HT1080 (cell line): ENCODE measurements around the gene LPAR4. TPM values are rescaled to one million over a fixed set of nuclear protein-coding genes. Genes with fewer than 3 reads are reported as not detected.
"Not testable (repeated sequence)": the region's sequence is repeated elsewhere in the genome, so short reads cannot be mapped to it uniquely, and the experiment has no call there.

Experiments used
- DNase-seq: peaks from one replicate; pipeline ENCODE4 v3.0.0-alpha.2; 2015; ENCODE audit warnings: low read depth
- polyA plus RNA-seq, 2 experiments: library from polyadenylated mRNA; depleted of rRNA; stranded (reverse); fragments of >200 nt; gene quantifications; 2 replicates each; pipeline ENCODE4 v1.2.3, GENCODE V29; 2015
- total RNA-seq: library from RNA; depleted of rRNA; stranded (reverse); fragments of >200 nt; shearing (Covaris generic); gene quantifications from 2 replicates; pipeline ENCODE4 v1.2.3, GENCODE V29; 2014; rRNA removed

Gene LPAR4
- 0.40 TPM in 1 of 2 replicates, not detected in the other for total RNA-seq
- 0.10 TPM in 1 of 2 replicates, not detected in the other for polyA plus RNA-seq (2015; cell fraction: cytosol; rRNA removed)
- 0.18 TPM in 1 of 2 replicates, not detected in the other for polyA plus RNA-seq (2015; cell fraction: nucleus; rRNA removed)

- no peak for DNase-seq
Measured at GRCh38 chrX:78747489-78747888, at the start of gene LPAR4. Gene LPAR4 (plus strand): TSS chrX:78747720. CDS start chrX:78754870, 7,150 bp downstream.

GRCh38 chrX:78706071-78706470 lies 41.4 kb upstream of the LPAR4 start:
- DNase-seq: no peak

GRCh38 chrX:78708262-78708661 lies 39.3 kb upstream of the LPAR4 start:
- DNase-seq: peak; percentile 27

GRCh38 chrX:78708816-78709215 lies 38.7 kb upstream of the LPAR4 start:
- no peak for DNase-seq

GRCh38 chrX:78710171-78710570 lies 37.3 kb upstream of the LPAR4 start:
- no peak for DNase-seq

- DNase-seq: no peak
Measured at GRCh38 chrX:78712336-78712735, 35.2 kb upstream of the LPAR4 start.

- DNase-seq: no peak
Measured at GRCh38 chrX:78725287-78725686, 22.2 kb upstream of the LPAR4 start.

- DNase-seq: no peak
Measured at GRCh38 chrX:78746496-78746895, 1.0 kb upstream of the LPAR4 start.

- no peak for DNase-seq
Measured at GRCh38 chrX:78747971-78748370, 451 bp downstream of the LPAR4 start.

GRCh38 chrX:78748846-78749245 lies 1.3 kb downstream of the LPAR4 start:
- no peak for DNase-seq

- no peak for DNase-seq
Measured at GRCh38 chrX:78753571-78753970, 6.1 kb downstream of the LPAR4 start.

- no peak for DNase-seq
Measured at GRCh38 chrX:78754917-78755316, 7.4 kb downstream of the LPAR4 start.

- DNase-seq: no peak
Measured at GRCh38 chrX:78759081-78759480, 11.6 kb downstream of the LPAR4 start.

GRCh38 chrX:78769101-78769755 lies 21.7 kb downstream of the LPAR4 start:
- DNase-seq: no peak

- no peak for DNase-seq
Measured at GRCh38 chrX:78769946-78770345, 22.4 kb downstream of the LPAR4 start.

GRCh38 chrX:78796916-78797315 lies 49.4 kb downstream of the LPAR4 start:
- no peak for DNase-seq

- DNase-seq: no peak
Measured at GRCh38 chrX:78800114-78800513, 52.6 kb downstream of the LPAR4 start.

- no peak for DNase-seq
Measured at GRCh38 chrX:78800694-78801093, 53.2 kb downstream of the LPAR4 start.

- no peak for DNase-seq
Measured at GRCh38 chrX:78801522-78801921, 54.0 kb downstream of the LPAR4 start.

GRCh38 chrX:78802526-78802925 lies 55.0 kb downstream of the LPAR4 start:
- not testable (repeated sequence) for DNase-seq
